HG02884 (cell line): ENCODE data around the gene XRCC6.
"Not testable (repeated sequence)": the region's sequence is repeated elsewhere in the genome, so short reads cannot be mapped to it uniquely, and the experiment has no call there.

Experiments
- ATAC-seq: cut with Tn5 transposase; IDR thresholded peaks from one replicate; pipeline ENCODE4 v1.9.1; 2021; ENCODE audit warnings: mild to moderate bottlenecking, moderate library complexity; ENCODE audit not compliant: unreplicated experiment

XRCC6 gene

DNA sequence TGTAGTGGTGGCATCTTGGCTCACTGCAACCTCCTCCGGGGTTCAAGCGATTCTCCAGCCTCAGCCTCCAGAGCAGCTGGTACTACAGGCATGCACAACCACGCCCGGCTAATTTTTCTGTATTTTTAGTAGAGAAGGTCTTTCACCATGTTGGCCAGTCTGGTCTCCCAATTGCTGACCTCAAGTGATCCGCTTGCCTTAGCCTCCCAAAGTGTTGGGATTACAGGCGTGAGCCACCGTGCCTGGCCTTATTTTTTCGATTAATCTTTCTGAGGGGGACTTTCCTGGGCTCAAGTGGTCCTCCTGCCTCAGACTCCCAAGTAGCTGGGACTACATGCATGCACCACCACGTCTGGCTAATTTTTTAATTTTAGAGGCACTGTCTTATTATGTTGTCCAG lies 62.0 kb downstream of the XRCC6 start:
- no peak for ATAC-seq

DNA sequence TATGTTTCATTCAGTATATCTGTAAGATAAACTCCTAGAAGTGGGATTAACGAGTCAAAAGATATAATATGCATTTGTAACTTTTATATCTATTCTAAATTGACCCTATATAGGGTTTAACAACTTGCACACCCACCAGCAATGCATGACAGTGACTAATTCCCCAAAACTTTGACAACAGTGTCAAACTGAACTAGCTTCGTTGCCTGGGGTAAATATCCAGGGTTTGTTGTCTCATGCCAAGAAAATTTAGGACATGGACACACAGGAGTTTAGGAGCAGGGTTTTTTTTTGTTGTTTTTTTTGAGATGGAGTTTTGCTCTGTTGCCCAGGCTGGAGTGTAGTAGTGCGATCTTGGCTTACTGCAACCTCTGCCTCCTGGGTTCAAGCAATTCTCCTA lies 62.5 kb downstream of the XRCC6 start:
- no peak for ATAC-seq

DNA sequence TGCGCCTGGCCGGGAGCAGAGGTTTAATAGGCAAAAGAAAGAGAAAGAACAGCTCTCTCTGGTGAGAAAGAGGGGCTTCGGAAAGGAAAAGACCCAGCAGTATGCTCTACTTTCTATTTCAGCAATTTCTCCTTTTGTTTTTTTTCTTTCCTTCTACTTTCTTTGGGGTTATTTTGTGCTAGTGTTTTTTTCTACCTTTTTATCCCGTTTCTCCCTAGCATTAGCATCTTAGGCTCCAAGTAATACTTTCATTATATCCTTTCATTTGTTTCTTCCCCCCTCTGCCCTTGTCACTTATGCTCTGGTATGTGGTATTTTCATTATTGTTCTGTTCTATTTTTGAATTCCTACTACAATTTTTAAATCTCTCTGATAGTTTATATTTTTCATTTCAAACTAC lies 63.1 kb downstream of the XRCC6 start:
- ATAC-seq = no peak

DNA sequence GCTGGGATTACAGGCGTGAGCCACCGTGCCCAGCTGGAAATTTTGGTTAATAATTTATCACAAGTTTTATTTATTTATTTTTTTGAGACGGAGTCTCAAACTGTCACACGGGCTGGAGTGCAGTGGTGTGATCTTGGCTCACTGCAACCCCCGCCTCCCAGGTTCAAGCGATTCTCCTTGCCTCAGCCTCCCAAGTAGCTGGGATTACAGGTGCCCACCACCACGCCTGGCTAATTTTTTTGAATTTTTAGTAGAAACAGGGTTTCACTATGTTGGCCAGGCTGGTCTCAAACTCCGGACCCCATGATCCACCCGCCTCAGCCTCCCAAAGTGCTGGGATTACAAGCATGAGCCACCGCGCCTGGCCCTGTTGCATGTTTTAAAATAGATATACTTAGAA lies 65.8 kb downstream of the XRCC6 start:
- not testable (repeated sequence) for ATAC-seq

DNA sequence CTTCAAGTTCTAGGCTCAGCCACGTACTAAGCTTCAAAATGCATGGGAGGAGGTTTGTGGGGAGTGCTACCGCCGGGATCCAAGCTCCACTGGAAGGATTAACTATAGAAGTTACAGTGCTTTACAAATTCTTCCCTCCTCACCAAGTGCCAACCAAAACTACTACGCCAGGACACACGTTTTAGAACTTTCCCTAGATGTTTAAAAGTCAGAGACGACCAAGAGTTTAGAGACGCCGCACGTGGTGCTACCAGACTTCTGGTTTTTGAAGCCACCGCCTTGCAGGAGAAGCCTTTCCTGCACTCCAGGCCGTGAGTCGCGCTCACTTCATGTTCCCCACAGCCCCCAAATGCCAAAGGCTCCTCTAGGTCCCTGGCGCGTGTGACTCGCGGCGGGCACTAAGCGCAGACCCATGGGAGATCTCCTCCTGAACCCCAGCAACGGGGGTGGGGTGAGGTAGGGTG lies 66.8 kb downstream of the XRCC6 start:
- ATAC-seq = no peak

DNA sequence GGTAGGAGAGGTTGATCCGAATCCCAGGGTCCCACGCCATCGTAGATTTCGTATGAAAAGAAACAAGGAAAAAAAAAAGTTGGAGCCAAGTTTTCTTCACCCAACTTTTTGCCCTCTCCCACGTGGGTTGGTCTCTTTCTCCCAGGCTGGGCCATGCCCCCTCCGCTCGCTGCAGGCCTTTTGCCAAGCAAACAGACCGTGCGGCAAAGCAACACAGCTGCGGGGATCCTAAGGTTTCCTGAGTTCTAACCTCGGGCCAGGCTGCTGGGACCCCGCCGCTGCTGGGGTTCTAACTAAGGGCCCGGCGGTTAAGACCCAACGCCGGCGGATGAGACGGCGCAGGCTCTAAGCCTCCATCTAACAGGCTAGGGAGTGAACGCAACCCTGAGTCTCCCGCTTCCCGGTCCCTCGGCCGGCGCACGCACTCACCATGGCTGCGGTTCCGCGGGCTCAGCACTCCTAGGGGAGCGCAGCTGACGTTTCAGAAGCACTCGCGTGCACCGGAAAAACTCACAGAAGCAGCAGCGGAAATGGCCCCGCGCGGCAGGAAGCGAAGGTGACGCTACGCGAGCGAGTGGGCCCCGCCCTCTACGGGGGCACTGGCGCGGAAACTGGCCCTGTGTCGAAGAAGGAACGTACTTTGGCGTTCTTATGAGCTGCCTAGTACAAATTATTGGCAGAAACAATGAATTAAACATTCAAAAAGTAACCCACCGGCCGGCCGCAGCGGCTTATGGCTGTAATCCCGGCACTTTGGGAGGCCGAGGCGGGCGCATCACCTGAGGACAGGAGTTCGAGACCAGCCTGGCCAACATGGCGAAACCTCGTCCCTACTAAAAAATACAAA lies 67.5 kb downstream of the XRCC6 start, which contains the start of gene SNU13:
Gene SNU13, minus strand, starts transcription at position 503 of the 847 bp plus-strand sequence. Its CDS starts 71 bp downstream, at position 432.
- peak; percentile 80 for ATAC-seq

DNA sequence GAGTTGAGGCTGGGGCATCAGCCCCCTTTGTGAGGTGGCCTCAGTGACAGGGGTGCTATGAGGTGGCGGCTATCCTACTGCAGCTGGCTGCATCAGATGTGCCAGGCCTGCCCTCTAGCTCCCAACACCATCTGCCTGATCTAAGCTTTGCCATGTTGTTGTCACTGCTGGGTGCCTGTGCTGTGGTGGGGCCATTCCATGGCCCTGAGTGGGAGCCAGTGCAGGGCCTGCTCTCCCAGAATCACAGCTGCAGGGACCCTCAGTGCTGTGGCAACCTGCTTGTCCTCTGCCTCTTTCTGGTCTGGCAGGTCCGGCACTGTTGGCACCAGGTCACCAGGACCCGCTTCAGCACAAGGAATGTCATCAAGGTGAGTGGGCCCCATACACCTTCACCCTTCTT lies 69.4 kb downstream of the XRCC6 start:
- ATAC-seq = no peak

DNA sequence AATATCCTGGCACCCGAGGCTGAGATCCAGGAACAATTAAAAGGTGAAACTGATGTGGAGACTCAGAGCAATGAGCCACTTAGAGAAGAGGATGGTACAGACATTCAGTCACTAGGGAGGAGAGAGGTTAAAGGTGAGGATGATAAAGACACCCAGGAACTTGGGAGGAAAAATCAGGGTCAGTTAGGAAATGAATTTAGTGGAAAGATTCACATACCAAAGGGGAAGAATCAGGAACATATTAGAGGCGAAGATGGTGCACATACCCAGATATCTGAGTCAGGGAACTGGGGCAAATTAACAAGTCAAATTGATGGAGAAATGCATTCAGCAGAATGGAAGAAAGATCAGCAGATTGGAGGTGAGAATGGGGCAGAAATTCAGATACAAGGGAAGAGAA lies 74.1 kb downstream of the XRCC6 start:
- no peak for ATAC-seq

DNA sequence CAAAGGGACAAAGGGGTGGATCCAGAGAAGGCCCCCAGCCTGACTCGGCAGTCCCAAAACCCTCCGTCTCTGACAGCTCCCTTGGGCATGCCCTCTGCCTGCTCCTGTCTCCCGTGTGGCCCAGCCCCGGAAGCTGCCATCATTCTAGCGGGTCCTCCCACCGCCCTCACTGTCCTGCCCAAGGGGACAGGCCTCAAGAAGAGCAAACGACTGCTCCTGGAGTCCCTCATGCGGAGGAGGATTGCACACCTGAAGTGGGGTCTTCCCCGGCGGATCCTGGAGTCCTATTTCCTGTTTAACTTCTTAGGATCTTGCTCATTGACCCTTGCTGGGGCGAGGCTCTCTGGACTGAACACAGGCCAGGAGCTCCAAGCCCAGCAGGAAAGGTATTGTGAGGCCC lies 75.6 kb downstream of the XRCC6 start:
- ATAC-seq = no peak

DNA sequence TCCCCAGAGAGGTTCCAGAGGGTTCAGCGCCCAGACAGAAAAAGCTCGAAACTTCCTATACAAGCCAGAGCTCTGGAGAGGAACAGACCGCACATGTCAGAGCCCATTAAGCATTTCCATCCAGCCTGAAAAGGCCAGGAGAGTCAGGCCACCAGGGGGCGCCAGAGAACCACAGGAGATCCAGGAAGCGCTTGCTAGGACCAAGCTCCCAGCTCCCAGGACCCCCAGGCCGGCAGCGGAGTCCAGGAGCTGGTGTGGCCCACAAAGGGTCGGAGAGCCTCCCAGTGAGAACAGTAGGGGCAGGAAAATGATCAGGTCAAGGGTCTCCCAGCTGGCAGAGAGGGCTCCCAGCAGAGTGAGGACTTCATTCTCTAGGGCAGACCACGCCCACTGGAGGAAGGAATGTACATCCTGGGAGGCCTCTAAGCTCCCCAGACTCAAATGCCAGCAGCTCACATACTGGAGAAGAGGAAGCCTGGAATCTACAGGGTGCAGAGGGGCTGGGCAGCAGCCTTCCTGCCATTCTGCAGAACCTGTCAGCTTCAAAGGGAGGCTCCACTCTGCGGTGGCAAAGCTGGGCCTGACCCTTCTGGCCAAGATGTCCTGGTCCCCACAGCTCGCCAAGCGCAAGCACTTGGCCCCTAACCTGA lies 76.2 kb downstream of the XRCC6 start:
- no peak for ATAC-seq

DNA sequence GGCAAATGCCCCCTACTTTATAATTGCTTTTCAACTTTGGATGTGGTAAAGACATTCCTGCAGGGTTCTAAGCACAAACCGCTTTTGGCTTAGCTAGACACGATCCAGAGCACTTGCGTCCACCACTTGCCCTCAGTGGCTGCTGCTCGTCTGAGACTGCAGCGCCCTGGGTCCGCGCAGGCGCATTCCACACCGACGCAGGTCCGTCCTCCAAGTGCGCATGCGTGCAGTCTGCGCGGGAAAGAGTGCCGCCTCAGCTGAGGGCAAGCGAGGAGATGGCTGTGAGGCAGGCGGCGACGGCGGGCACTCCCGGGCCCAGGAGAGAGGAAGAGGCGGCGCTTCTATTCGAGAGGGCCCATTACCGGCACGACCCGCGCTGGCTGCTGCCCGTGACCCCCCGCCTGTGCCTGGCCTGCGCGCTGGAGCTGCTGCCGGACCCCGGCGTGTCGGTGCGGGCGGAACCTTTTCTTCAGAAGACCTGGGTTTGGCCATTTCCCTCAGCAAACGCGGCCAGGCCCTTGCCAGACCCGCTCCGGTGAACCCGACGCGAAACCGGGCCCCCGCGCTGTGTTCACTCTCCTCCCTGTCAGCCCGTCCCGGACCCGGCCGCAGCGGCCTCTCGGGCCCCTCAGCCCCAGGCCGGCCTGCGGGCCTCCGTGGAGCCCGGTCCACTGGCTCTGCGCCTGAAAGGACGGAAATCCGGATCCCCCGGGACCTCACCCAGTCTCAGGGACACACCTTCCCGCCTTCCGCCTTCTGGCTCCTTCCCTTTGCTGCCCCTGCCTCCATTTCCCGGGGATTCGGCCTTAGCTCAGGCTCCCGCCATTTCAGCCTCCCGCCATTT lies 78.4 kb downstream of the XRCC6 start, which contains the start of gene MEI1:
Gene MEI1, plus strand, starts transcription at position 240 of the 844 bp plus-strand sequence. Its CDS starts 36 bp downstream, at position 276.
- ATAC-seq = no peak

DNA sequence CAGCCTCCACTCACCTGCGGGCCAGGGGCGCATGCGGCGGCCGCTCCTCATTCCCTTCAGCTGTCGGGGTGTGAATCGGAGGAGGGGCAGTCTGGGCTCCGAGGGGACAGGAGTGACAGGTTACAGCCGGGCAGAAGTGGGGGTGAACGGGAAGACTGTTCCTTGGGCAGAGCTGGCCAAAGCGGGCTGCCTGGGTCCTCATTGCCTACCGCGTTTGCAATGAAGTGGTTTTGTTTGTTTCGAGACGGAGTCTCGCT lies 78.9 kb downstream of the XRCC6 start:
- no peak for ATAC-seq

DNA sequence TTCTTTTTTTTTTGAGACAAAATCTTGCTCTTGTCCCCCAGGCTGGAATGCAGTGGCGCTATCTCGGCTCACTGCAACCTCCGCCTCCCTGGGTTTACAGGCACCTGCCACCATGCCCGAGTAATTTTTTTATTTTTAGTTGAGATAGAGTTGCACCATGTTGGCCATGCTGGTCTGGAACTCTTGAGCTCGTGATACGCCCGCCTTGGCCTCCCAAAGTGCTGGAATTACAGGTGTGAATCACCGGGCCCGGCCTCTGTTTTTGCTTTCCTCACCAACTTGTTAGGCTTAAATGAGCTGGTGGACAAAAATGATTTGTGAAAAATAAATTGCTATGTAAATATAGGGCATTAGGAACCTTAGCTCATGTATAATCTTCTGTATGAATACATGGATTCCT lies 81.7 kb downstream of the XRCC6 start:
- no peak for ATAC-seq

DNA sequence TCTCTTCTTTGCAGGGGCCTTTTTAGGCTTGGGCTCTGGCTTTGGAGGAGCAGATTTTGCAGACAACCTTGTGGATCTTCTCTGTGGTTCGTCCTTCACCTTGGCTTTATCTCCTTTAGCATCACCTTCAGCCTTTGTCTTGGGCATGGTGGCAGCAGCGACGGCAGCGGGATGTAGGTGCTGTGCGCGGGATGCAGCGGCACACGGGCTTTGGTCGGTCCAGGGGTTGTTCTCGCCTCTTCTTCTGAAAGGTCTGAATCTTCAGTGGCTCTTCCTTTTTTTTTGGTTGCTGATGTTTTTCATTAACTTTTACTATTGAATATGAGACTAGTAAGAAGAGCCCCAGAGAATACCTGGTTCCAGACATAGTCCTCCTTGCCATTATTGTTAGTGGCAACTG lies 88.2 kb downstream of the XRCC6 start:
- no peak for ATAC-seq

DNA sequence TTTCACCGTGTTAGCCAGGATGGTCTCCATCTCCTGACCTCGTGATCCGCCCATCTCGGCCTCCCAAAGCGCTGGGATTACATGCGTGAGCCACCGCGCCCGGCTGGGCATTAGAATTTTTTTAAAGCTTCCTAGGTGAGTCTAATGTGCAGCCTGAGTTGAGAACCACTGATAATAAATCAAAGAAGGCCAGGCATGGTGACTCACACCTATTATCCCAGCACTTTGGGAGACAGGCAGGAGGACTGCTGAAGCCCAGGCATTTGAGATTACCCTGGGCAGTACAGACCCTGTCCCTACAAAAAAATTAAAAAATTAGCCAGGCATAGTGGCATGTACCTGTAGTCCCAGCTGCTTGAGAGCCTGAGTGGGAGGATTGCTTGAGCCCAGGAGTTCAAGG lies 91.9 kb downstream of the XRCC6 start:
- no peak for ATAC-seq
